DND-41 (cell line): ENCODE results near the gene USP10.

Experiments
- ATAC-seq: fragments of 200-7000 bp; cut with Tn5 transposase; 3 replicates; pipeline ENCODE4 v1.9.1; 2021; ENCODE audit warnings: low read depth; ENCODE audit not compliant: insufficient read depth
- DNase-seq: peaks from one replicate; pipeline ENCODE4 v3.0.0-alpha.2; 2020
- H2AFZ ChIP-seq: 2 replicates; pipeline ENCODE4 v1.6.0; 2012; ENCODE audit warnings: low read depth, low read length
- H3K27ac ChIP-seq: 2 replicates; pipeline ENCODE4 v1.5.1; 2012; ENCODE audit warnings: low read length, inconsistent platforms
- H3K27me3 ChIP-seq: fragments of 200-600 bp; sonication (generic); 2 replicates; pipeline ENCODE4 v1.6.0; 2012; ENCODE audit warnings: low read length, mild to moderate bottlenecking, inconsistent platforms; ENCODE audit not compliant: insufficient read depth, poor library complexity
- H3K36me3 ChIP-seq: 2 replicates; pipeline ENCODE4 v1.5.1; 2012; ENCODE audit warnings: low read length, inconsistent platforms; ENCODE audit not compliant: insufficient read depth
- H3K4me1 ChIP-seq: 2 replicates; pipeline ENCODE4 v1.5.1; 2012; ENCODE audit warnings: mild to moderate bottlenecking, low read length; ENCODE audit not compliant: insufficient read depth
- H3K4me2 ChIP-seq: 2 replicates; pipeline ENCODE4 v1.6.0; 2012; ENCODE audit warnings: mild to moderate bottlenecking, moderate library complexity, low read length, inconsistent platforms; ENCODE audit not compliant: insufficient read depth
- H3K4me3 ChIP-seq, 2 experiments: fragments of 200-600 bp in 1 of 2; shearing (Covaris generic) in 1 of 2; 2 replicates each; pipeline ENCODE4 v1.5.1; 2012 to 2016; ENCODE audit warnings: inconsistent platforms in 2 of 2, low read length in 2 of 2, mild to moderate bottlenecking in 2 of 2, low read depth in 1 of 2, moderate library complexity in 1 of 2
- H3K79me2 ChIP-seq: 2 replicates; pipeline ENCODE4 v1.6.0; 2012; ENCODE audit warnings: low read length, inconsistent platforms; ENCODE audit not compliant: insufficient read depth
- H3K9ac ChIP-seq: 2 replicates; pipeline ENCODE4 v1.6.0; 2012; ENCODE audit warnings: low read depth, mild to moderate bottlenecking, inconsistent platforms, low read length, moderate library complexity
- H3K9me3 ChIP-seq: 2 replicates; pipeline ENCODE4 v1.5.1; 2012; ENCODE audit warnings: low read length, moderate library complexity, mild to moderate bottlenecking, inconsistent platforms; ENCODE audit not compliant: insufficient read depth, severe bottlenecking
- H4K20me1 ChIP-seq: 2 replicates; pipeline ENCODE4 v1.6.0; 2012; ENCODE audit warnings: low read length; ENCODE audit not compliant: insufficient read depth
- EZH2 ChIP-seq: IDR thresholded peaks from 3 replicates; pipeline ENCODE4 v1.6.1; 2012; ENCODE audit warnings: borderline replicate concordance, low read depth, mild to moderate bottlenecking, moderate library complexity, low read length, inconsistent platforms; ENCODE audit not compliant: severe bottlenecking
- TF ChIP-seq, protein P1 (sequence below): IDR thresholded peaks from 2 replicates; pipeline ENCODE4 v1.5.1; 2012; ENCODE audit warnings: borderline replicate concordance, low read length, moderate library complexity, mild to moderate bottlenecking; ENCODE audit not compliant: poor library complexity, severe bottlenecking; ENCODE audit errors: extremely low read depth

The USP10 gene

DNA sequence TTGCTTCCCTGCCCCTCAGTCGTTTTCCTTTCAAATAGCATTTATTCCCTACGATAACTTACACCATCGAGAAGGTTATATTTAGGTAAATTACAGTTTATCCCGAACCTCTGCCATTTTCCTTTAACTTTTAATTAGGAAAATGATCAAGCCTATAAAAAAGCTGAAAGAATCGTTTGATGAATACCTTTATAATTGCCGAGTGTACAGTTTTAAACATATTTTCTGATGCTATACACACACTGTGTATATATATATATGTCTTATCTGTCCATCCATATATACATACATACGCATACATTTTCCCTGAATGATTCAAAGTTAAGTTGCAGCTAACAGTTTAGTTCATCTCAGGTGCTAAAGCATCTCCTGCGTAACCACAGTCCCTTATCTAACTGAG, 63.4 kb downstream of the USP10 start:
- Histone ChIP-seq H3K27ac (no peak overlapping the region), H3K27me3 (no peaks in the 10 kb centered on the region), H2AFZ (no peak overlapping the region), H3K4me2 (no peak overlapping the region), H3K79me2 (peaks cover 31% of the 10 kb centered on the region; the same call in 1 of the 2 replicates), H3K9ac (no peak overlapping the region), H3K4me1 (no peaks in the 10 kb centered on the region), H3K4me3 (no peak overlapping the region), H4K20me1 (peaks cover 35% of the 10 kb centered on the region), H3K9me3 (no peaks in the 10 kb centered on the region), H3K36me3 (peaks cover 91% of the 10 kb centered on the region)
- no peak for TF ChIP-seq EZH2
- DNase-seq (no peak), ATAC-seq (no peak)

DNA sequence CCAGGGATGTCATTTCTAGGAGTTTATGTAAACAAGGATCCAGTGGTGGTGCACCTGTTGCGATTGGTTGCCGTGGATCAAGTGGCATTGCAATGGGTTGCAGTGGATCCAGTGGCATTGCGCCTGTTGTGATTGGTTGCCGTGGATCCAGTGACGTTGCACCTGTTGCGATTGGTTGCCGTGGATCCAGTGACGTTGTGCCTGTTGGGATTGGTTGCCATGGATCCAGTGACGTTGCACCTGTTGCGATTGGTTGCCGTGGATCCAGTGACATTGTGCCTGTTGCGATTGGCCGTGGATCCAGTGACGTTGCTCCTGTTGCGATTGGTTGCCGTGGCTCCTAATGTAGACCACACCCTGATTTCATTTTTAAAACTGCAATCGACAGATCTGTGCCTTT, 63.8 kb downstream of the USP10 start:
- DNase-seq = no peak
- Histone ChIP-seq H3K4me1 (no peaks in the 10 kb centered on the region), H3K4me3 (no peak overlapping the region), H3K27ac (no peak overlapping the region), H2AFZ (no peak overlapping the region), H4K20me1 (peaks cover 30% of the 10 kb centered on the region), H3K9me3 (no peaks in the 10 kb centered on the region), H3K4me2 (no peak overlapping the region), H3K79me2 (peaks cover 26% of the 10 kb centered on the region; the same call in 1 of the 2 replicates), H3K36me3 (peaks cover 91% of the 10 kb centered on the region), H3K9ac (no peak overlapping the region), H3K27me3 (no peaks in the 10 kb centered on the region)
- no peak for ATAC-seq
- TF ChIP-seq, protein P1, sequence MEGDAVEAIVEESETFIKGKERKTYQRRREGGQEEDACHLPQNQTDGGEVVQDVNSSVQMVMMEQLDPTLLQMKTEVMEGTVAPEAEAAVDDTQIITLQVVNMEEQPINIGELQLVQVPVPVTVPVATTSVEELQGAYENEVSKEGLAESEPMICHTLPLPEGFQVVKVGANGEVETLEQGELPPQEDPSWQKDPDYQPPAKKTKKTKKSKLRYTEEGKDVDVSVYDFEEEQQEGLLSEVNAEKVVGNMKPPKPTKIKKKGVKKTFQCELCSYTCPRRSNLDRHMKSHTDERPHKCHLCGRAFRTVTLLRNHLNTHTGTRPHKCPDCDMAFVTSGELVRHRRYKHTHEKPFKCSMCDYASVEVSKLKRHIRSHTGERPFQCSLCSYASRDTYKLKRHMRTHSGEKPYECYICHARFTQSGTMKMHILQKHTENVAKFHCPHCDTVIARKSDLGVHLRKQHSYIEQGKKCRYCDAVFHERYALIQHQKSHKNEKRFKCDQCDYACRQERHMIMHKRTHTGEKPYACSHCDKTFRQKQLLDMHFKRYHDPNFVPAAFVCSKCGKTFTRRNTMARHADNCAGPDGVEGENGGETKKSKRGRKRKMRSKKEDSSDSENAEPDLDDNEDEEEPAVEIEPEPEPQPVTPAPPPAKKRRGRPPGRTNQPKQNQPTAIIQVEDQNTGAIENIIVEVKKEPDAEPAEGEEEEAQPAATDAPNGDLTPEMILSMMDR = no peak

DNA sequence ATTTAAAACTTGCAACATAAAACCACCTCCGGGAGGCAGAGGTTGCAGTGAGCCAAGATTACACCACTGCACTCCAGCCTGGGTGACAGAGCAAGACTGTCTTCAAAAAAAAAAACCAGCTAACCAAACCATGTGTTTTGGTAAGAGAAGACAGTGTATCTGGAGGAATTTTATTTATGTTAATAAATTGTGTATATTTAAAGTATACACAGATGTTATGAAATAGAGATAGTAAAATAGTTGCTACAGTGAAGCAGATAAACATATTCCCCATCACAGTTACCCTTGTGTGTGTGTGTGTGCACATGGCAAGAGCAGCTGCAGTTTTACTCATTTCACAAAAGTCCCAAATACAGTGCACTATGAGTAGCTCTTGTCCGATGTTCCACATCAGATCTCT, 65.2 kb downstream of the USP10 start:
- Histone ChIP-seq H3K27ac (no peak overlapping the region), H3K4me1 (no peaks in the 10 kb centered on the region), H3K27me3 (no peaks in the 10 kb centered on the region), H2AFZ (no peak overlapping the region), H3K9me3 (no peaks in the 10 kb centered on the region), H3K4me3 (no peak overlapping the region), H3K9ac (no peak overlapping the region), H3K79me2 (peaks cover 17% of the 10 kb centered on the region; the same call in 1 of the 2 replicates), H3K36me3 (peaks cover 93% of the 10 kb centered on the region), H3K4me2 (no peak overlapping the region), H4K20me1 (peaks cover 30% of the 10 kb centered on the region)
- no peak for ATAC-seq
- TF ChIP-seq, protein P1 = no peak
- no peak for TF ChIP-seq EZH2
- DNase-seq = no peak

DNA sequence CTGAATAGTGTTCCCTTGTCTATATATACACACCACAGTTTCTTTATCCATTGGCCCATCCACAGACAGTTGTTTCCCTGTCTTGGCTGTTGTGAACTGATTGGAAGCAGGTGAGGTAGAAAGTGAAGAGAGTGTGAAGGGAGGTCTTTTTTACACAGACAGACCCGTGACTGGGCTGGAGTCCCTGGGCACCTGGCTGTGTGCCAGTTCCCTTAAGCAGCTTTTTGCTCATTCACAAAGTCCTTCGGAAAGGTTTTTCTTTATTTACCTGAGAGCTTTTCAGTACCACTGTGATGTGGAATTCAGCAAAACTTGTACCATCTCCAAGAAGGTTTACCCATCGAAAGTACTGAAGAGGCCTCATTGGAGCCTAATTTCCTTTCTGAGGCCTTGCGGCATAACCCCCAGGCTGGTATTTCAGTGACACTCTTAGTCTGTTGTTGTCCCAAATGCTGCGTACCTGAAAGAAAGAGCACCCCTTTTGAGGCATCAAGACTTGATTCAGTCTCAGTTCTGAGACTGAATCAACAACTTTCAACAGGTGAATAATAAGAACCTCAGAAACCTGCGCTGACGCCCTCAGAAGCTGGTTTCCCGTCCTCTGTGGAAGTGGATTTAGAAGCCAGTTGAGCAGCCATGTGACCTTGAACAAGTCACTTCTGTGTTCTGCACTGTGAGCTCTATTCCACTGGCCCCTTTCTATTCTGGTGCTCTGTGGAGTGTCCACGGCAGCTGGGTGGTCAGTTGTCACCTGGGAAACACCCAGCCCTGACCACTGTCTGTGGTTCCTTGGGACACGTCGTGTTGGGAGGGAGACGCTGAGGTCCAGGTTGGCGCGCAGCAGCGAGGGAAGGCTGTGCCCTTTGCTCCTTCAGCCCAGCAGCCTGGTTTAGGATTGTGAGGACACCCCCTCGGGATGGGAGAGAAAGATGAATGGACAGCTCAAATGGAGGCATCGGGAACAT, 66.1 kb downstream of the USP10 start:
- Histone ChIP-seq H3K4me1 (no peaks in the 10 kb centered on the region), H3K4me2 (no peak overlapping the region), H3K4me3 (no peak overlapping the region), H3K36me3 (peaks cover 87% of the 10 kb centered on the region), H3K27me3 (no peaks in the 10 kb centered on the region), H3K27ac (no peak overlapping the region), H2AFZ (no peak overlapping the region), H3K79me2 (peaks cover 9% of the 10 kb centered on the region; the same call in 1 of the 2 replicates), H3K9ac (no peak overlapping the region), H3K9me3 (no peaks in the 10 kb centered on the region), H4K20me1 (peaks cover 27% of the 10 kb centered on the region)
- DNase-seq (no peak), ATAC-seq (no peak)
- TF ChIP-seq, protein P1 = no peak
- no peak for TF ChIP-seq EZH2
